Subcutaneous adipose tissue (tissue), 4 donors: ENCODE results near the gene LYPD1. TPM values are rescaled to one million over a fixed set of nuclear protein-coding genes. Genes with fewer than 3 reads are reported as not detected.

Source experiments
- total RNA-seq, 4 donors: library from RNA; depleted of rRNA; stranded (reverse); fragments of >200 nt; gene quantifications; one replicate each; pipeline ENCODE4 v1.1.0, GENCODE V29; 2016
- TF ChIP-seq, protein P1 (sequence below): fragments of 450-650 bp; IDR thresholded peaks from one replicate; pipeline ENCODE4 v1.5.1; 2016; ENCODE audit warnings: low read depth, mild to moderate bottlenecking, control low read depth, antibody characterized with exemption, moderate library complexity

Gene LYPD1, protein sequence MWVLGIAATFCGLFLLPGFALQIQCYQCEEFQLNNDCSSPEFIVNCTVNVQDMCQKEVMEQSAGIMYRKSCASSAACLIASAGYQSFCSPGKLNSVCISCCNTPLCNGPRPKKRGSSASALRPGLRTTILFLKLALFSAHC
- total RNA-seq = 1 to 10 TPM in 1 of 4 donors, under 1 TPM in 1, not detected in 2; 0.66 to 1.5 TPM

GRCh38 chr2:132669908-132670495 lies at the start of gene LYPD1:
Gene LYPD1 (minus strand): TSS chr2:132670205. CDS start chr2:132669932, 273 bp downstream.
- TF ChIP-seq, protein P1, sequence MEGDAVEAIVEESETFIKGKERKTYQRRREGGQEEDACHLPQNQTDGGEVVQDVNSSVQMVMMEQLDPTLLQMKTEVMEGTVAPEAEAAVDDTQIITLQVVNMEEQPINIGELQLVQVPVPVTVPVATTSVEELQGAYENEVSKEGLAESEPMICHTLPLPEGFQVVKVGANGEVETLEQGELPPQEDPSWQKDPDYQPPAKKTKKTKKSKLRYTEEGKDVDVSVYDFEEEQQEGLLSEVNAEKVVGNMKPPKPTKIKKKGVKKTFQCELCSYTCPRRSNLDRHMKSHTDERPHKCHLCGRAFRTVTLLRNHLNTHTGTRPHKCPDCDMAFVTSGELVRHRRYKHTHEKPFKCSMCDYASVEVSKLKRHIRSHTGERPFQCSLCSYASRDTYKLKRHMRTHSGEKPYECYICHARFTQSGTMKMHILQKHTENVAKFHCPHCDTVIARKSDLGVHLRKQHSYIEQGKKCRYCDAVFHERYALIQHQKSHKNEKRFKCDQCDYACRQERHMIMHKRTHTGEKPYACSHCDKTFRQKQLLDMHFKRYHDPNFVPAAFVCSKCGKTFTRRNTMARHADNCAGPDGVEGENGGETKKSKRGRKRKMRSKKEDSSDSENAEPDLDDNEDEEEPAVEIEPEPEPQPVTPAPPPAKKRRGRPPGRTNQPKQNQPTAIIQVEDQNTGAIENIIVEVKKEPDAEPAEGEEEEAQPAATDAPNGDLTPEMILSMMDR = no peak

DNA sequence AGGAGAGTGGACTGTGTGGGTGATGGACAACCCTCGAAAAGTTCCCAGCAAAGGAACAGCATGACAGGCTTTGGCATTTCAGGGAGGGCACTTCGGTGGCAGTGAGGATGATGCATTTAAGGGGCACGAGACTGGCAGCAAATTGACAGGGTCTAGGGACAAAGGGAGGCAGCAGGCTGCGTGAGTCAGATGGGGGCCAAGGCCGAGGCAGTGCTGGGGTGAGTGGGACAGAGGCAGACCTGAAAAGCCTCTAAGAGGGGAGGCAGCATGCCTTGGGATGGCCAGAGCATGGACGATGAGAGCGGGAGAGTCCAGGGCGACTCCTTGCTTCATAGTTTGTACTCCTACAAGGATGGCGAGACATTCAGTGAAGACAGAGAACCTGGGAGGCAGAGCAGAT lies 49.5 kb upstream of the LYPD1 start:
- TF ChIP-seq, protein P1 = no peak

DNA sequence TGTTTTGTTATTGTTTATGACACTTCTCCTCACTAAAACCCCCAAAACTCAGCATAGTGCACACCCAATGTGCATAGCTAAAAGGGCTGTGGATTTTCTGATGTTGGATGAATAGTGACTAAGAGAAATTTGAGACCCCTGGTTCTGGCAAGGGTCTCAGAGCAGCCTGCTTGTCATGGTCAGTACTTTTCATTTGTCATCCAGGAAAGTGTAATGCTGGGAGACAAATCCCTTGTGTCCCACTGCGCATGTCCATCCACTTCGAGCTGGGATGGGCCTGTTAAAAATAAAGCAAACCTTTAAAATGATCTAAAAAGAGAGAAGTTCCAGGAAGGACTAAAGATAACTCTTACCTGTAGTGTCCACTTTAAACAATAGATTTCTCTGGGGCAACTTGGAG lies 46.9 kb upstream of the LYPD1 start:
- TF ChIP-seq, protein P1 = no peak

DNA sequence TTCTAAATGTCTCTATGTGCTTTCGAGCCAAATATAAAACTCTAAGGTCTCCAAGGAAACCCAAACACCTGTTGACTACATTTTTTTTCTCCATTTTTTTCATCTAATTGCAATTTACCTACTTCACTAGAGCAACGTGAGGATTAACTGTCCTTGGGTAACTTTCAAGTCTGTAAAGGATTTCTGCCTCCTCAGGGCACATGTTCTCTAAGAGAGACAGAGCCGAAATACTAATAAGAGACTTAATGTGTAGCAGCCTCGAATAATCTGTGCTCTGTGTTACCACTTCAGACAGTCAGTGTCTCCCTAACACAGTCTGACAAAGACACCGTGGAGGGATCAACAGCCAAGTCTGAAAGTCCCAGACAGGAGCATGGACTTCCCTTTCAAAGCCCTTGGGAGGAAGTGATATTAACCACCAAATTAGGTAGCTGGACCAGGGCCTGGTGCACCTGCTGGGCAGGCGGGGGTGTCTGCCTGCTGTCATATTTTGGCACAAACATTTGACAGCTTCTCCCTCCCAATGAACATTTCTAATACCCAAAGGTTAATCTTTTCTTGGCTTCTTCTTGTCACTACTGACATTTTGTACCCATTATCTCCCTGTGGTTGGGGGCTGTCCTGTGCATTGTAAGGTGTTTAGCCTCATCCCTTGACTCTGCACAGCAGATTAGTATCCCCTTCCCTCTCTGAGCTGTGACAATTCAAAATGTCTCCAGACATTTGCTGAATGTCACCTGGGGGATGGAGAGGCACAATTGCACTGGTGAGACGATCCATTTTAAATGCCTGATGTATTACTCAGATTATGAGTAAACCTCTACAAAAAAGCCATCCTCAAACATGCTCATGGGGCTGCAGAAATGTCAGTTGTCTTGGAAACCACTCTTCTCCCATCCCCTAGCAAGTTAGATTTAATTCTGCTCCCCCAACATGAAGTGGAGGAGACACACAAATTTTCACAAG lies 45.7 kb upstream of the LYPD1 start:
- TF ChIP-seq, protein P1 = no peak

DNA sequence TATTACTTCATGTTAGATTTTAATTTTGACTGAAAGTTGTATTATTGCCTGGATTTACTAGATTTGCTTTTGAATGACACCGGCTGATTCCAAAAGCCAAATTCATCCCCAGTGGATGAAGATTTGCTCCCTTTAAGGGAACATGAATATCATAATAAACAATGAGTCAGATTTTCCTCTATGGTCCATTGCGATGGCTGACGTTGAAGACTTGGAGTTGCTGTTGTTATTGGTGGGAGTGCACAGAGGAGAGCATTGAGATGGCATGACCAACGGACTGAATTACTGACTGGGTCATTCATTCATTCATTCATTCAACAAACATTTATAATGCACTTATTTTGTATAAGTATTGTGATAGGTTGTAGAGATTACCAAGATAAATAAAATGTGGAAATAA lies 33.4 kb upstream of the LYPD1 start:
- TF ChIP-seq, protein P1 = no peak

DNA sequence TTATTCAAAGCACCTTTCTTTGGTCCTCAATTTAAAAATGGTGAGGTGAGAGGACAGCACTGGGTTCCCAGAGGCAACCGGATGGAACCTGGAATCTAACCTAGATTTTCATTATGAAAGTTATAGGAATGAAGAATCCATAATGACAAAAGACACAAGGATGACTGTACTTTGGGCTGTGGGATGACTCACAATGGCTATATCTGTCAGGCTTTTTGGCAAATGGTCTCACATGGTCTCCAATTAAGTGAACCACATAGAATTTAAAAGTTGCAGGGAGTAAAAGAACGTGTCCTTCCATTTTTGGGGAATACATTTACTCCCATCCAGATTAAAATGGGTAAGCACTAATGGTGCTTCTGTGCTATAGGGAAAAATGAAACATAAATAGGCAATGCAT lies 31.8 kb upstream of the LYPD1 start:
- TF ChIP-seq, protein P1 = no peak

GRCh38 chr2:132697556-132698205 lies 27.7 kb upstream of the LYPD1 start:
- TF ChIP-seq, protein P1 = no peak
